GM06990 (cell line): ENCODE measurements around the gene FBLN1.

Source experiments
- DNase-seq: peaks from one replicate; pipeline ENCODE4 v3.0.0-alpha.2; 2011; ENCODE audit not compliant: insufficient read length; ENCODE audit errors: extremely low read depth
- H3K27me3 ChIP-seq: replicated peaks from 2 replicates; pipeline ENCODE4 v1.6.0; 2011; ENCODE audit warnings: low read length; ENCODE audit not compliant: control insufficient read depth, insufficient read depth
- H3K36me3 ChIP-seq: 2 replicates; pipeline ENCODE4 v1.5.1; 2011; ENCODE audit warnings: low read length; ENCODE audit not compliant: control insufficient read depth, insufficient read depth
- H3K4me3 ChIP-seq: replicated peaks from 2 replicates; pipeline ENCODE4 v1.5.1; 2011; ENCODE audit warnings: low read depth, mild to moderate bottlenecking, control low read depth, low read length
- CTCF ChIP-seq: IDR thresholded peaks from 2 replicates; pipeline ENCODE4 v1.5.1; 2011; ENCODE audit warnings: low read length, control low read depth, mild to moderate bottlenecking, inconsistent platforms; ENCODE audit not compliant: insufficient read depth, poor library complexity, severe bottlenecking

The FBLN1 gene

DNA sequence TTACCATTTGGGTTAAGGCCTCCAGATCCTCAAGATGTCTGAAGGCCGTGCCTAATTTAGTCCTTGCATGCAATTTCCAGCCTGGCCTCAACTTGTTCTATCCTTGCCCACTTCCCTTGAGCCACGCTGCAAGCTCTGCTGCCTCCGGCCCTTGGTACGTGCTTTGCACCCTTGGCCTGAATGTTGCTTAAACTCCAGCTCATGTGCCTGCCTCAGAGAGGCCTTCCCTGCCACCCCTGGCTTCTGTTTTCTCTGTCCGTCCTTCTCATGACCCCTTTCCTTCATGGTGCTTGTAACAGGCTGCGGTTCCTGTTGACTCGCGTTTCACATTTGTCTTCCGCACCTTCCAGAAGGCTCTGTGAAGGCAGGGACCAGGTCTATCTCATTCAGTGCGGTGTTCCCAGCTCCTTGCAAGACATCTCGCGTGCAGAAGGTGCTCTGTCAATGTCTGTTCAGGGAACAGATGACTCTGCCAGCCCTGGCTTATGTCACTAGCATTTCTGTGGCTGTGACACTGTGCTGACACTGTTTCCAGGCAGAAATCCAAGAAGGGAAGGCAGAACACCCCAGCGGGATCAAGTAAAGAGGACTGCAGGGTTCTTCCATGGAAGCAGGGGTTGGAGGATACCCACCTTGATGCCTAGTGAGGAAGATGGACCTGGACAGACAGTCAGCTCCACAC lies 61.8 kb downstream of the FBLN1 start:
- Histone ChIP-seq H3K4me3 (no peak overlapping the region), H3K27me3 (no peaks in the 10 kb centered on the region; the same call in 1 of the 2 replicates), H3K36me3 (no peaks in the 10 kb centered on the region)
- no peak for TF ChIP-seq CTCF
- no peak for DNase-seq

DNA sequence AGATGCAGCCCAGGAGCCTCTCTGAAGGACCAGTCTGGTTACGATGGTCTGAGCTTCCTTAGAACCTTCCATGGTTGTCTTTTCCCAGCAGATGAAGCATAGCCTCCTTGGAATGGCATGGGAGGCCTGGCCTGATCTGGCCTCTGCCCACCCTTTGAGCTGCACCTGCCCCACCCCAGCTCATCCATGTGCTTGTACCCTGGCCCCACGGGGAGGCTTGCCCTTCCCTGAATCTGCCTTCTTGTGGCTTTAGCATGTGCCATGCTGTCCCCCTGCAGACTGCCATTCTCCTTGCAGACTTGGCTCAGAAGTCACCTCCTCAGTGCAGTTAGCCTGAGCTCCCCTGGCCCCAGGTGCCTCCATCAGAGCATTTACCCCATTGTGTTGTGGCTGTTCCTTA lies 62.5 kb downstream of the FBLN1 start:
- Histone ChIP-seq H3K27me3 (no peaks in the 10 kb centered on the region; the same call in 1 of the 2 replicates), H3K36me3 (no peaks in the 10 kb centered on the region), H3K4me3 (no peak overlapping the region)
- no peak for TF ChIP-seq CTCF
- DNase-seq, result no peak

DNA sequence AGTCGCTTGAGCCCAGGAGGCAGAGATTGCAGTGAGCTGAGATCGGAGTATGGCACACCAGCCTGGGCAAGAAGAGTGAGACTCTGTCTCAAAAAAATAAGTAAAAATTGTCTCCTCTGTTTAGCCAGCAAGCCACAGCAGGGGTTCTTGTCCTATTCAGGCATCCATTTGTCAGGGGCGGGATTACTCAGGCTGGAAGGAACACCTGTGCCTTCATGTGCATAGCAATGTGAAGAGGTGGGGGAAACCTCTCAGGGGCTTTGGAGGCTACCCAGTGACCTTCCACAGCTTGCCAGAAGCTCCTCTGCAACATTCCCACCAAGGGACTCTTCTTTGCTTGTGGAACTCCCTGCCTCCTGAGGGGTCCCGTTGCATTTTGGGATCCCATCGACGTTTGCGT lies 63.3 kb downstream of the FBLN1 start:
- H3K4me3 ChIP-seq, result no peak overlapping the region
- no peaks in the 10 kb centered on the region for H3K36me3 ChIP-seq
- DNase-seq, result no peak
- TF ChIP-seq CTCF, result no peak
- H3K27me3 ChIP-seq, result no peaks in the 10 kb centered on the region; the same call in 1 of the 2 replicates

DNA sequence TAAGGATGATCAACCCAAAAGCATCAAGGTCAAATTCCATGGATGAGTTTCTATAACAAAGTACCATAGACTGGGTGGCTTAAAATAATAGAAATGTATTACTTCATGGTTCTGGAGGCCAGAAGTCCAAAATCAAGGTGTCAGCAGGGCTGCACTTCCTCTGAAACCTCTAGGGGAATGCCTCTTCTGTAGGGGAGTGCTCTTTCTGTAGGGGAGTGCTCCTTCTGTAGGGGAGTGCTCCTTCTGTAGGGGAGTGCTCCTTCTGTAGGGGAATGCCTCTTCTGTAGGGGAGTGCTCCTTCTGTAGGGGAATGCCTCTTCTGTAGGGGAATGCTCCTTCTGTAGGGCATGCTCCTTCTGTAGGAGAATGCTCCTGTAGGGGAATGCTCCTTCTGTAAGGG lies 65.5 kb downstream of the FBLN1 start:
- Histone ChIP-seq H3K4me3 (no peak overlapping the region), H3K36me3 (no peaks in the 10 kb centered on the region), H3K27me3 (no peaks in the 10 kb centered on the region; the same call in 1 of the 2 replicates)
- no peak for DNase-seq
- TF ChIP-seq CTCF, result no peak

- no peaks in the 10 kb centered on the region; the same call in none of the 2 replicates for H3K27me3 ChIP-seq
- no peaks in the 10 kb centered on the region for H3K36me3 ChIP-seq
- no peak overlapping the region for H3K4me3 ChIP-seq
- TF ChIP-seq CTCF, result no peak
- no peak for DNase-seq
These were observed 68.4 kb downstream of the FBLN1 start for GRCh38 chr22:45571089-45571488.

DNA sequence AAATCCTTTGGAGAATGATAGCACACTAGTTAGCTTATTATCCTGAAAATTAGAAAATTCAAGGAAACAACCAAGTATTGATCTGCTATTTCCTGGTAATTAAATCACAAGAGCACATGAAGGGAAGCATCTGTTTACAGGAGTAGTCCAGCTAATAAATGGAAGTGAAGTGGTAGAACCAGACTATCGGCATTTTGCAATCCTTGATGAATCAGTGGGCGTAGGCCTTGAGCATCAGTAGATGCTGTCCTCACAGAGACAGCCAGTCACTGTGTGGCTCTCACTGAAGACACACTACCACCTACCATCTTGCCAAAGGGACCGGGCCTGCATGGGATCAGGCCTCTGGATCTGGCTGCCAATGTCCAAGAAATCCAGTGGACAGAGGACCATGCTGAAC lies 69.8 kb downstream of the FBLN1 start:
- DNase-seq, result no peak
- H3K36me3 ChIP-seq, result no peaks in the 10 kb centered on the region
- H3K4me3 ChIP-seq, result no peak overlapping the region
- no peak for TF ChIP-seq CTCF
- no peaks in the 10 kb centered on the region; the same call in 1 of the 2 replicates for H3K27me3 ChIP-seq
